Activated gamma-delta T cell (primary cell): ENCODE measurements around the gene GPR55.
"Not testable (repeated sequence)": the region's sequence is repeated elsewhere in the genome, so short reads cannot be mapped to it uniquely, and the experiment has no call there.

ENCODE experiments used
- DNase-seq: peaks from one replicate; lab custom pipeline; 2025; lab: John Stamatoyannopoulos, UW
- total RNA-seq, 2 donors: gene quantifications; one replicate each; lab custom pipeline; 2026; lab: John Stamatoyannopoulos, UW

The GPR55 gene
- total RNA-seq: 17.9 to 23.2 reads per million in 2 donors

GRCh38 chr2:230924470-230925341 lies at the start of gene GPR55:
GPR55 (minus strand) TSS chr2:230925242; CDS start chr2:230910962, 14,280 bp downstream.
- no peak for DNase-seq

DNA sequence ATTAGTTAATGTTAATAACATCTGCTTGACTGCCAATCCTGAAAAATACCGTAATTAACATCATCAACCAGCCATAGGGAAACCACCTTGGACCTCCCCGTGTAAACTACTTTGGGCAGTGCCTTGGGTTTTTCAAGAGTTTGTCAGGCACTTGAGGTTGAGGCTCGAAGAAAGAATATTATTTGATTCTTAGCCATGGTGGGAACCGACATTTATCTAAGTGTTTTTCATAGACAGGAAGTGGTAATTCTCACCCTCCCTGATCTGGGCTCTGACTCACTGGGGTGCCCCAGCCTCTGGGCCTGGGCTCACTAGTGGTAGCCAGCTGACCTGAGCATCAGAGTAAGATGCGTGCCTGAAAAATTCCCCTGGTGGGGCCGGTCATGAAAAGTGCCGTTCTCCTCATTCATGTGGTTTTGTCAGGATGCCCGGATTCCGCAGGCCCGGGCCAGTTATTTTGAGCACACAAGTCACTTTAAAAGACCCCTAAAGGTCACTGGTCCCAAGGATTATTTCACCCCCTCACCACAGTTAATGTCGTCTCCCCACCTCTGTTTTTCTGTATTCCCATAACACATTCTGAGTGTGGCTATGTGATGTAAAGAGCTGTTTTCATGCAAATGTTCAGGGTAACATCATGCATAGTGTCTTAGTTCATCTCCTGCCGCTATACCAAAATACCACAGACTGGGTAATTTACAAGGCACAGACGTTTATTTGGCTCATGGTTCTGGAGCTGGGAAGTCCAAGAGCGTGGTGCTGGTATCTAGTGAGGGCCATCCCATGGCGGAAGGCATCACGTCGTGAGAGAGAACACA lies 49.3 kb upstream of the GPR55 start:
- DNase-seq: peak; percentile 35

DNA sequence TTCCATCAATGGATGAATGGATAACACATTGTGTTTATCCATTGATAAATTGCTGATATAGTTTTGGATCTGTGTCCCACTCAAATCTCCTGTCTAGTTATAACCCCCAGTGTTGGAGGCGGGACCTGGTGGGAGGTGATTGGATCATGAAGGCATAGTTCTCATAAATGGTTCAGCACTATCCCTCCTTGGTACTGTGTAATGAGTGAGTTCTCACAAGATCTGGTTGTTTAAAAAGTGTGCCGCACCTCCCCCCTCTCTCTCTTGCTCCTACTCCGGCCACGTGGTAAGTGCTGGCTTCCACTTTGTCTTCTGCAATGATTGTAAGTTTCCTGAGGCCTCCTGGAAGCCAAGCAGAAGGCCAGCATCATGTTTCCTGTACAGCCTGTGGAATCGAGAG lies 47.0 kb upstream of the GPR55 start:
- no peak for DNase-seq

GRCh38 chr2:230969659-230970015 lies 44.6 kb upstream of the GPR55 start:
- DNase-seq: no peak

DNA sequence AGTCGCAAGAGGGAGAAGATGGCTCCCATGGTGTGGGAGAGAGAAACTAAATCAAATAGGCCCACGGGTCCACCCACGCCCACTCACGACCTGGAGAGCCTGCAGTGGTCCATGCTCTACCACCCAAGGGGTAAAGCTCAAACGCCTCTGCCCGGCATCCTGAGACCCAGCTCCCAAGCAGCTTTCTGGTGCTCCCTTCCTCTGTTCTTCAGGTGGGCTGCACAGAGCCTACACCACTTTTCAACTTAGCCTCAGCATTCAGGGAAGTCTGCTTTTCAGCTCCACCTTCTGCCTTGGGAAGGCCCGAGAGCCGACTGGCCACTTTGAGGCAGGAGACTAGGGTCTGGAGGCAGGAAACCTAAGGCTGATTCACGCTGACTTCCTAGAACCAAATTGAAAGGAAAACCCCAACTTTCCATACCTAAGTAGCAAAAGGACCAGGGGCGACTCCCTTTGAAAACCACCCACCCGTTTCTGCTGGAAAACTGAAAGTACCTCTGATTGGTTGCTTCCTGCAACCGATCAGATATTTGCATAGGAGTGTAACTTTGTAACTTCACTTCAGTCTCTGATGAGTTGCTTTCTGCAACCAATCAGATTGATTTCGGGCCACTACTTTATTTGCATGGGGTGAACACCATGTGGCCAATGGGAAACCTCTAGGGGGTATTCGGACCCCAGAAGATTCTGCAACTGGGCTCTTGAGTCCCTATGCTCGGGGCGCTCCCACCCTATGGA lies 44.0 kb upstream of the GPR55 start:
- no peak for DNase-seq

DNA sequence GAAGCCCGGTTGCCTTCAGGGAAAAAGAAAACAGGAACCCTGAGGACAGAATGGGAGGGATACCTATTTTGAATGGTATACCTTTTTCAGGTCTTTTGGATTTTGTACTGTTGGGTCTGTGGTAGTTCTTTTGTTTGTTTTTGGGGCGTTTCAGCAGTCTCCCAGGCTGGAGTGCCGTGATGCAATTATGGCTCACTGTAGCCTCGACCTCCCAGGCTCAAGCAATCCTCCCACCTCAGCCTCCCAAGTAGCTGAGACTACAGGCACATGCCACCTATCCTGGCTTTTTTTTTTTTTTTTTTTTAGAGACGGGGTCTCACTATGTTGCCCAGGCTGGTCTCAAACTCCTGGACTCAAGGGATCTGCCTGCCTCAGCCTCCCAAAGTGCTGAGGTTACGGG lies 43.3 kb upstream of the GPR55 start:
- DNase-seq: not testable (repeated sequence)

DNA sequence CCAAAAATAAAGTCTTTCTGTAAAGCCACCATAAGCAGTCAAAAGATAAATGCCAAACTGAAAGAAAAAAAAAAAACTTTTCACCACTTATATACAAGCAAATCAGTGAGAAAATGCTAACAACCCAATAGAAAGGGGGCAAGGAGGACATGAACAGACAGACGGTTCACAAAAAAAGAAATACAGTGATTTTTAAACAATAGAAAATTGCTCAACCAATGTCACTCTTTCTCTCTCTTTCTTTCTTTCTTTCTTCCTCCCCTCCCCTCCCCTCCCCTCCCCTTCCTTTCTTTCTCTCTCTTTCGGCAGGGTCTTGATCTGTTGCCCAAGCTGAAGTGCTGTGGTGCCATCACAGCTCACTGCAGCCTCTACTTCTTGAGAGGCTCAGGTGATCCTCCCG lies 42.1 kb upstream of the GPR55 start:
- DNase-seq: no peak

DNA sequence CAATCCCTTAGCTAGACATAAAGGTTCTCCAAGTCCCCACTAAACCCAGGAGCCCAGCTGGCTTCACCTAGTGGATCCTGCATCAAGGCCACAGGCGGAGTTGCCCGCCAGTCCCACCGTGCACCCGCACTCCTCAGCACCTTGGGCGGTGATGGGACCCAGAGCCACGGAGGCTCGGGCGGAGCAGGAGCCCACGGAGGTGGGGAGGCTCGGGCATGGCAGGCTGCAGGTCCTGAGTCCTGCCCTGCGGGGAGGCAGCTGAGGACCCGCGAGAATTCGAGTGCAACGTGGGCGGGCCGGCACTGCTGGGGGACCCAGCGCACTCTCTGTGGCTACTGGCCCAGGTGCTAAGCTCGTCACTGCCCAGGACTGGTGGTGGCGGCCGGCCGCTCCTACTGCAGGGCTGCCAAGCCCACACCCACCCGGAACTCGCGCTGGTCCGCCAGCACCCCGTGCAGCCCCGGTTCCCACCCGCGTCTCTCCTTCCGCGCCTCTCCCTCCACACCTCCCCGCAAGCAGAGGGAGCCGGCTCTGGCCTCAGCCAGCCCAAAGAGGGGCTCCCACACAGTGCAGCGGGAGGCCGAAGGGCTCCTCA lies 39.2 kb upstream of the GPR55 start:
- DNase-seq: no peak

DNA sequence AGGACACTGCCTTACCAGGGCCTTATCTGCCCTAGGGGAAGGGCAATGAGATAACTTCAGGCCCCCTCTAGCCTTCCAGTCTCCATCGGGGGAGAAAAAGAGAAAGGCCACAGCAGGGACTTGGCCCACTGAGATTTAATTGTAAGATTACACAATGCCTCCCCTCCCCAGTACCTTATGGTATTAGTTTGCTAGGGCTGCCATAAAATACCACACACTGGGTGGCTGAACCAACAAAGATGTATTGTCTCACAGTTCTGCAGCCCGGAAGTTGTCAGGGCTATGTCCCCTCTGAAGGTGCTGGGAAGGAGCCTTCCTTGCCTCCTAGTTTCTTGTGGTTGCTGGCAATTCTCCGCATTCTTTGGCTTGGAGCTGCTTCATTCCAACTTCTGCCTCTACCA lies 36.0 kb upstream of the GPR55 start:
- no peak for DNase-seq

DNA sequence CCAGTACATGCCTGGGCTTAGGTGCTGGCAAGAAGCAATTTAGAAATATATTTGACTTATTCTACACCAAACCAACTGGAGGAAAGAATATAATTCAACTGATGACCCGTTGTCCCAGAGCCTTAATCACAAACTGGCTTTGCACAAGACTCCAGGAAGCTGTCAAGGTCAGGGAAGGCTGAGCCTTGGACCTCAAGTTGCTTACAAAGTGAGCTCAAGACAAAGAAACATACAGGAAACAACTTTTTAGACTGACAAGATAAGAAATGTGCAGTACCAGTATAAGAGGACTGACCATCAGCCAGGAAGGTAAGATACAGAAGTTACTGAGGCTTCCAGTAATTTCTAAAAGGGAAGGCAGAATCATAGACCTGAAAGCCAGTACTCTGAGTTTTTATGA lies 35.0 kb upstream of the GPR55 start:
- no peak for DNase-seq

DNA sequence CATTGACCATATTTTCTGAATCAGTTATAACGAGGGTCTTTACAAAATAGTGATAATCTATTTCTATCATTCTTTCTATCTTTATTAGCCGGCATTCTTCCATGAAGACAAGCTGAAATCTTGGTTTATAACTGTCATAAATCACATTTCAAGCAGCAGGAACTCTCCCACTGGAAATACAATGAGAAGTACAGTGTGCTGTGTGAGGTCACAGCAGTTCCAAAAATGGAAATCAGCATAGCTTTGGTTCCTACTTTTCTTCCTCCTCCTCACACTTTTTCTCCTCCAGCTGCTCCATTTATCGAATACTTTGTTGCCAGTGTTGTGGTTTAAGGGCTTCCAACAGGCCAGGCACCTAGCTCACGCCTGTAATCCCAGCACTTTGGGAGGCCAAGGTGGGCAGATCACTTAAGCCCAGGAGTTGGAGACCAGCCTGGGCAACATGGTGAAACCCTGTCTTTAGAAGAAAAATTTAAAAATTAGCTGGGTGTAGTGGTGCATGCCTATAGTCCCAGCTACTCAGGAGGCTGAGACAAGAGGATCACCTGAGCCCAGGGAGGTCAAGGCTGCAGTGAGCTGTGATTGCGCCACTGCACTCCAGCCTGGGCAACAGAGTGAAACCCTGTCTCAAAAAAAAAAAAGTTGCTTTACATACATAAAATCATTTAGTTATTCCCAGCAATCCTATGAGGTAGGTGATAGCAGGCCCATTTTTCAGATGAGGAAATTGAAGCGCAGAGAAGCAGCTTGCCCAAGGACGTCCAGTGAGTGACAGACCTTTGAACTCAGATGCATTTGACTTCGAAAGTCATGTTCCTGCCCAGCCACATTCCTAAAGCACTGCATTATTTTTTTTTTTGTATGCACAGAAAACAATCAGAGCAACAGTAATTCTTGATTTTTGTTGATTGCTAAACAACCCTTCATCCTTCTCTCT lies 34.0 kb upstream of the GPR55 start:
- DNase-seq: no peak

GRCh38 chr2:230957756-230958391 lies 32.8 kb upstream of the GPR55 start:
- no peak for DNase-seq

DNA sequence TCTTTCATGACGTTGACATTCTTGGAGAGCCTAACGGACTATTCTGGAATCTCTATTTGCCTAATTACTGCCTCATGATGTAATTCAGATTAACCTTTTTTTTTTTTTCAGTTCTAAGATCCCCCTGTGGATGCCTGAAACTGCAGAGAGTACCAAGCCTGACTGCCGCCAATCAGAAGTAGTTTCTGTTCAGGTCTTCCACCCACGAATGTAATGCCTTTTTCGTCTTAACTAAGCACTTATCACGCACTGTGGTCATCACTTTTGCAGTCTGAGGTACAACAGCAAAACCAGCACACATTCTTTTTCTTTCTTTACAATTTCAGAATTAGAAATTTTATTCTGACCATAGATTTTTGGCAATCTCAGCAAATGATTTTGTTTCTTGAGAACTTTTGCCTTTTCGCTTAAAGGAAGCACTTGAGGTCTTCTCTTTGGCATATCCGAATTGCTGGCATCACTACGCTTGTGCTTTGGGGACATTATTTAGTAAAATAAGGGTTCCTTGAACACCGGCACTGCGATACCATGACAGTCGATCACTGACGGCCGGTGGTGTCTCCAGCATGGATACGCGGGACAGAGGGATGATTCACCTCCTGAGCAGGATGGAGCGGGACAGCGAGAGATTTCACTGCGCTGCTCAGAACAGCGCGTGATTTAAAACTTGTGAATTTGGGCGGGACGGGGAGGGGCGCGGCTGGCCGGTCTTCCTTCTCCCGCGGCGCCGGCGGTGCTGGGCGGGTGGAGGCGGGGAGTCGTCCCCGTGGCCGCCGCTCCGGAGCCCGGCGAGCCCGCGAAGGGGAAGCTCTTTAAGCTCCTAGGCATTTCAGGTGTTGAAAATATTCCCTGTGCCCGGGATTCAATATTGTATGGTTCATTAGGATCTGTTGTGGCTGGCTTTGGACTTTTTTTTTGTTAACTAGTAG lies 32.0 kb upstream of the GPR55 start:
- DNase-seq: peak; percentile 23

DNA sequence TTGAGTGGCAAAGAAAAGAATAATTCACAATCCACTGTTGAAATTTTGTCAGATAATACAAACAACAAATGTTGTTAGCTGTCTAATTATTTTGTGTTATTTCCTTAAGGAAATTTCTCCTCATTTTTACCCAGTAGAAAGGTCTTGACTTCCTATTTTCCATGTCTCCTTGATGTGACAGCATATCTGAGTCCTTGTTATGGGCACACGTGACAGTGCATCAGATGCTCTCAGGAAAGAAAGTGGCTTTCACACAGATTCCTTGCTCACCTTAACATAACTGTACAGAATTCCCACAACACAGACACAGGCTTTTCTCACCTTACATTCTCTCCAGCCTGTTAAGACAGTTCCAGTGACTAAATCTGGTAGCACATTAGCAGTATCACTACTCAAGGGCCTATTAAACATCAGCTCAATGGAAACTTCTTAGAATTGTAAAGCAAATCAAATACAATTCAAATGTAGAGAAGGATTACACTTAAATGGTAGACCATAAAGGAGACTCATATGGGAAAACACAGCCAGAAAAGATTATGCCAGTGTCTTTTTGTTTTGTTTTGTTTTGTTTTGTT lies 30.2 kb upstream of the GPR55 start:
- no peak for DNase-seq

DNA sequence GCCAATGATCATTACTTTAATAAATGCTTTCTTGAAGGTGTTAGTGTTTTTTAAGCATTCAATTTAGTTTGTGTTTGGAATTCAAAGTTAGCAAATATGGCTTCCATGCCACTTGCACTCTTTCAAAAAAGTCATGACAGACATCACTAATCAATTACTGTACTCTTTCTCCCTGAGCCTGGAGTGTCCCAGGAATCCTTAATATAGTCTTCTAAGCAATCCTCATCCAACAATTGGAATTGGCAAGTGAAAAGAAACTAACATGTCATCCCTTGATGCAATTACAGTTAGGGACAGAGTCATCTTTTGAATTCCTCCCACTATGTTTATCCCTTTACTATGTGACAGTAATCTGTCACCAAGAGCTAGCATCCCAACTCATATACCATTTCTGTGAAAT lies 29.7 kb upstream of the GPR55 start:
- no peak for DNase-seq

GRCh38 chr2:230953845-230954244 lies 28.8 kb upstream of the GPR55 start:
- DNase-seq: no peak

- DNase-seq: no peak
Observed at GRCh38 chr2:230952226-230952956, 27.3 kb upstream of the GPR55 start.

GRCh38 chr2:230951396-230951795 lies 26.4 kb upstream of the GPR55 start:
- no peak for DNase-seq
